Muscle of arm (tissue), 14 donors: ENCODE measurements around the gene ANKRD62. TPM values are rescaled to one million over a fixed set of nuclear protein-coding genes. Genes with fewer than 3 reads are reported as not detected.

ENCODE experiments used
- DNase-seq: peaks from one replicate; pipeline ENCODE4 v3.0.0-alpha.2; 2013
- long read RNA-seq, 11 donors: transcript quantifications; one replicate each; lab custom pipeline, GENCODE V29; 2026
- polyA plus RNA-seq, 12 donors: library from polyadenylated mRNA; unstranded; fragments of 120-200 nt; gene quantifications; one replicate each; pipeline ENCODE4 v1.2.1, GENCODE V29; 2013; ENCODE audit not compliant: insufficient read length in 12 of 12

Gene ANKRD62
- polyA plus RNA-seq, result under 1 TPM in 2 of 12 donors, not detected in 10; 0.06 to 0.12 TPM
- long read RNA-seq, donor 1, result 0 reads
- long read RNA-seq, donor 2, result 0 reads
- long read RNA-seq, donor 3, result 0 reads
- long read RNA-seq, donor 4, result 0 reads
- long read RNA-seq, donor 5, result 0 reads
- long read RNA-seq, donor 6, result 0 reads
- long read RNA-seq, donor 7, result 0 reads
- long read RNA-seq, donor 8, result 0 reads
- long read RNA-seq, donor 9, result 0 reads
- long read RNA-seq, donor 10, result 0 reads
- long read RNA-seq, donor 11, result 0 reads

GRCh38 chr18:12093520-12094257 is at the start of gene ANKRD62:
Gene ANKRD62 (plus strand): TSS chr18:12093843. CDS start chr18:12094018, 175 bp downstream.
- no peak for DNase-seq

- DNase-seq, result no peak
Measured at GRCh38 chr18:12044591-12044990, 49.1 kb upstream of the ANKRD62 start.

- DNase-seq, result no peak
Measured at GRCh38 chr18:12046046-12046750, 47.4 kb upstream of the ANKRD62 start.

- no peak for DNase-seq
Measured at GRCh38 chr18:12046751-12047335, 46.8 kb upstream of the ANKRD62 start.

- DNase-seq, result no peak
Measured at GRCh38 chr18:12048010-12048826, 45.4 kb upstream of the ANKRD62 start.

- no peak for DNase-seq
Measured at GRCh38 chr18:12048827-12049175, 44.8 kb upstream of the ANKRD62 start.

- no peak for DNase-seq
Measured at GRCh38 chr18:12049978-12050811, 43.4 kb upstream of the ANKRD62 start.

GRCh38 chr18:12052866-12053265 is 40.8 kb upstream of the ANKRD62 start:
- DNase-seq, result no peak

- DNase-seq, result no peak
Measured at GRCh38 chr18:12053289-12053688, 40.4 kb upstream of the ANKRD62 start.

- no peak for DNase-seq
Measured at GRCh38 chr18:12056034-12056883, 37.4 kb upstream of the ANKRD62 start.

- DNase-seq, result no peak
Measured at GRCh38 chr18:12056884-12057402, 36.7 kb upstream of the ANKRD62 start.

- DNase-seq, result no peak
Measured at GRCh38 chr18:12057419-12058039, 36.1 kb upstream of the ANKRD62 start.

GRCh38 chr18:12059334-12060181 is 34.1 kb upstream of the ANKRD62 start:
- DNase-seq, result no peak

- no peak for DNase-seq
Measured at GRCh38 chr18:12060182-12060870, 33.3 kb upstream of the ANKRD62 start.

- DNase-seq, result no peak
Measured at GRCh38 chr18:12061685-12062084, 32.0 kb upstream of the ANKRD62 start.

GRCh38 chr18:12062974-12063373 is 30.7 kb upstream of the ANKRD62 start:
- DNase-seq, result no peak

GRCh38 chr18:12064086-12064763 is 29.4 kb upstream of the ANKRD62 start:
- no peak for DNase-seq
